Measurements from ENCODE around the gene RUBCN.
"Not testable (repeated sequence)": the region's sequence is repeated elsewhere in the genome, so short reads cannot be mapped to it uniquely, and the experiment has no call there.

RUBCN gene

DNA sequence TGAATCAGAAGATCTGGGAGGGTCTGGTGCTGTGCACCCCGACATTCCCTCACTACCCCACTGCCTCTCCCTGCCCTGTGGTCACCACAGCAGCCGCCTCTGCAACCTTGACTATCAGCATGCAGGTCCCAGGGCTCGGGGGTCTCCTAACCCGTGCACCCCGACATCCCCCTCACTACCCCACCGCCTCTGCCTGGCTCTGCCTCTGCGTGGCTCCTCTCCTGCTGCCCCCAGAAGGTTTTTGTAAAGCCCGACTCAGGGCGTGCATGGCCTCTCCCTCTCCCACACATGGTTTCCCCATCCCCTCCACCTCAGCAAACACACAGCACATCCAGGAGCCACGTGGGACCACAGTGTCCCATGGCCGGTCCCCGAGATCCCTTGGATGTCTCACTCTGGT lies 79.7 kb downstream of the RUBCN start:
- not testable (repeated sequence) for H3K27ac ChIP-seq

DNA sequence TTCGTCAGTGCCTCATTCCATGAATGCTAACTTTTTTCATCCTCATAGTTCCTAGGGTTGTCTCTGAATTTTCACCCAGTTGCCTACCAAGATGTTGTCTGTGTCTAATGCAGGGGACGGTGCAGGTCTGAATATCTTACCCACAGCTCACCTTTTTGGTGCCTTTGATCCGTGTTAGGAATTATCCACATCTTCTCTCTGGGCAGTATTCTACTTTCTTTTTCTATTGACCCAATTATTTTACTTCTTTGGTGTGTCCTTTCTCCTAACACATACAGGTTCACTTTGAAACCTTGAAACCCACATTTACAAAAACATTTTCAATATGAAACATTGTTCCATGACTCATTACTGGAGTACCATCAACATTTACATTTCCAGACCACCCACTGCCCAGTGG lies 80.6 kb downstream of the RUBCN start:
- H3K27ac ChIP-seq, result not testable (repeated sequence)

DNA sequence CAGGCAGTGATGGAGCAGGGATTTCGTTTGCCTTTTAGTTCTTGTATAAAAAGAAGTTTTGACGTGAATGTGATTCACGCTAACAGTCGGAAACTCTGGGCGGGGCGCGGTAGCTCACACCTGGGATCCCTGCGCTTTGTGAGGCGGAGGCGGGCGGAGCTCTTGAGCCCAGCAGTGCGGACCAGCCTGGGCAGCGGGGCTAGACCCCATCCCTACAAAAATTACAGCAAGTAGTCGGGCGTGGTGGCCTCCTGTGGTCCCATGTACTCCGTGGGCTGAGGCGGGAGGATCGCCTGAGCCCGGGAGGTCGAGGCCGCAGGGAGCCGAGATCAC lies 81.7 kb downstream of the RUBCN start:
- H3K27ac ChIP-seq, result not testable (repeated sequence)

DNA sequence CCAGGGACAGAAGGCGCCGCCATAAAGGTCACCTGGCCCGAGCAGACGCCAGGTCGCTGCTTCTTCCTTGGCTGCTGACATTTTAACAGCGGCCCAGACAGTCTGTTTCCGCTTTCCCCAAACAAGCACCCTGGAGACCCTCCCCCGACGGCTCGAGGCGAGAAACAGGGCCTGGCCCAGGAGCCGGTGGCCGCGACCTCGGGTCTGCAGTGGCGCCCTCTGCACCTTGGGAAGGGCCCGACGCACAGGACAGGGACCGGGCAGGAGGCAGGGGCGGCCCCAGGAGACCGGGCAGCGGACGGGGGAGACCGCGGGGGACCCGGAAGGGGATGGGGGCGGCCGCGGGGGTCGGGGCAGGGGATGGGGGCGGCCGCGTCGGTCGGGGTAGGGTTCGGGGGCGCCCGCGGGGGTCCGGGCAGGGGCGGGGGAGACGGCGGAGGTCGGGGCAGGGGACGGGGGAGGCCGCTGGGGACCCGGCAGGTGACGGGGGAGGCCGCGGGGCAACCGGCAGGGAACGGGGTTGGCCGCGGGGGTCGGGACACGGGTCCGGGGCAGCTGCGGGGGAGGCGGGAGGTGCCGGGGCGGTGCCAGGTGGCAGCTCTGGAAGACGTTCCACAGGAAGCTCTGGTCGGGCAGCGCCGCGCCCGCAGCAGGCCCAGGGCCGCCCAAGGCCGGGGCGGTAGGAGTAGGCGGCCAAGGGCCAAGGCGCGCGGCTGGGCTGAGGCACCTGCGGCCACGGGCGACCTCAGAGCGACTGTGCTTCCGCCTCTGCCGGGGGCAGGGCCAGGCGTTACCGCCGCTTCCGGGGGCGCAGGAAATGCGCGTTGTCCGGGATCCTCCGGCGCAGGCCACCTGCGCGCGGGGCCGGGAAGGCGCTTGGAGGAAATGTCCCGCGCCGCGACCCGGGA lies 82.4 kb downstream of the RUBCN start:
- H3K27ac ChIP-seq, result not testable (repeated sequence)

DNA sequence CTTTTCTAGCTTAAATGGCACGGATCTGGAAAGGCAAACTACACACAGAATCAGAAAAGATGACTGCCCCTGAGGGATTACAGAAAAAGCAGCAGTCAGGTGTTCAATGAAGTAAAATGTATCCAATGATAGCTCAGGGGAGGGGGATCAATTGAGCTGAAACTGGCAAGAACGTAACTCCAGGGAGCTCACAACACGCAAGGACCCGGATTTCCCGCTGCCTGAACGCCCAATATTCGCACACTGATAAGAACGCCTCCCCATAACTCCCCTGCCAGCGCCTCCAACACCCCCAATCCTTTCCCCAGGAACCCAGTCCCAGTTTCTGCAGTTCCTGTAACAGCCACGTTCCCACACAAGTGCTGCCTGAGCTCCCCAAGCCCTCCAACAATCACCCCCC lies 83.8 kb downstream of the RUBCN start:
- not testable (repeated sequence) for H3K27ac ChIP-seq

DNA sequence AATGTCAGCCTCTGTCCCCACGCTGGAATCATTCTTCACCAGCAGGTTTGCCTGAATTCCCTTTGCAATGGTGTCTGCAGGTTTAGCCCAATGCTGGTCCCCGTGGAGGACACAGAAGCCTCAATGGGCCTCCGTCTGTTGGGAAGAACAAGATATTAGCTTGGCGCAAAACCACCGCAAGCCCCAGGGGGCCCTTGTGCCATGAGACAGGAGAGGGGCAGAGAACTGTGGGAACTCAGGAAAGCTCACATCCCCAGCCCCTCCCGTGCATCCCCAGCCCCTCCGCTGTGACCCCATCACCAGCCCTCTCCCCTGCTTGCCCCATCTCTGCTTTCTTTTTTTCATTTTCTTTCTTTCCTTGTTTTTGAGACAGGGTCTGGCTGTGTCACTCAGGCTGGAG lies 89.1 kb downstream of the RUBCN start:
- H3K27ac ChIP-seq, result not testable (repeated sequence)

DNA sequence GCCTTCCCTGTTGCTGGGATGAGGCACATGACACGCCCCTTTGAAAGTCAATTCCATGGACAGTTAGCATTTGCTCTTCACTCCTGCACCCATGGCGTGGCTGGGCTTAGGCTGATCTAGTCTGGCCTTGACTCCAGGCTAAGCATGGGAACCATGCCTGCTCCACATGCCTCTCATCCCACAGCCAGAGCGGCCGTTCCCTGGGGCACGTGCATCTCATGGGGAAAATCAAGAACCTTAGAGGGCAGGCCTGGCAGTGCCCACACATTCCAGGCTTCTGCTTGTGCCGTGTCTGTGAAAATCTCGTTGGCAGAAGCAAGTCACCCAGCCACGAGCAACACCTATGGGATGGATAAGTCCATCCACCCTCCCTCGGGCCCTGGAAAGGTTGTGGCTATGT lies 89.5 kb downstream of the RUBCN start:
- not testable (repeated sequence) for H3K27ac ChIP-seq

DNA sequence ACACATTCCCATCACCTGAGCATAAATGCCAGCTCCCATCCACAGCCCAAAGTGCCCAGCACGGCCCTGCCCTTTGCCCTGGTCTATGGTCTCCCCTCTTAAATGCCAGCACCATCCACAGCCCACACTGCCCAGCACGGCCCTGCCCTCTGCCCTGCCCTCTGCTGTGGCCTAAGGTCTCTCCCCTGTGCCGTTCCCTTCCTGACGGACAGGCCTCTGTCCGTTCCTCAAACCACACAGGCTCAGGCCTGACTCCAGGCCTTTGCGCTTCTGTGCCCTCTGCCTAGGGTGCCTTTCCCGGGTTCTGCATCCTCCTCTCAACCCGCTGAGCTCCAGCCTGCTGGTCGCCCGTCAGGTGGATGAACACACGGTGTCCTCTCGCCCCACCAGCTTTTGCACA lies 90.4 kb downstream of the RUBCN start:
- H3K27ac ChIP-seq, result not testable (repeated sequence)

DNA sequence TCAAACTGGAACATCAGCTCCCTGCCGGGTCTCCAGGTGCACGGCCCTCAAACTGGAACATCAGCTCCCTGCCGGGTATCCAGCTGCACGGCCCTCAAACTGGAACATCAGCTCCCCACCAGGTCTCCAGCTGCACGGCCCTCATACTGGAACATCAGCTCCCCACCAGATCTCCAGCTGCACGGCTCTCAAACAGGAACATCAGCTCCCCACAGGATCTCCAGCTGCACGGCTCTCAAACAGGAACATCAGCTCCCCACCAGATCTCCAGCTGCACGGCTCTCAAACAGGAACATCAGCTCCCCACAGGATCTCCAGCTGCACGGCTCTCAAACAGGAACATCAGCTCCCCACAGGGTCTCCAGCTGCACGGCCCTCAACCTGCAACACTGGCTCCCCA lies 99.1 kb downstream of the RUBCN start:
- H3K27ac ChIP-seq, result not testable (repeated sequence)

DNA sequence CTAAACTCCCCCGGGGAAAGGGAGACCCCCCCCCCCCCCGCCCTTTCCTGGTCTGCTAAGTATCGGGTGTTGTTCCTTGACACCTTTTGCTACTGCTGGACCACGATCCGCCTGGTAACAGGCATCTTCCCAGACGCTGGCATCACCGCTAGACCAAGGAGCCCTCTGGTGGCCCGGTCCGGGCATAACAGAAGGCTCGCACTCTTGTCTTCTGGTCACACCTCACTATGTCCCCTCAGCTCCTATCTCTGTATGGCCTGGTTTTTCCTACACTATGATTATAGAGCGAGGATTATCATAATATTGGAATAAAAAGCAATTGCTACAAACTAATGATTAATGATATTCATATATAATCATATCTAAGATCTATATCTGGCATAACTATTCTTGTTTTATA lies 104.7 kb downstream of the RUBCN start:
- TF ChIP-seq, protein P1, sequence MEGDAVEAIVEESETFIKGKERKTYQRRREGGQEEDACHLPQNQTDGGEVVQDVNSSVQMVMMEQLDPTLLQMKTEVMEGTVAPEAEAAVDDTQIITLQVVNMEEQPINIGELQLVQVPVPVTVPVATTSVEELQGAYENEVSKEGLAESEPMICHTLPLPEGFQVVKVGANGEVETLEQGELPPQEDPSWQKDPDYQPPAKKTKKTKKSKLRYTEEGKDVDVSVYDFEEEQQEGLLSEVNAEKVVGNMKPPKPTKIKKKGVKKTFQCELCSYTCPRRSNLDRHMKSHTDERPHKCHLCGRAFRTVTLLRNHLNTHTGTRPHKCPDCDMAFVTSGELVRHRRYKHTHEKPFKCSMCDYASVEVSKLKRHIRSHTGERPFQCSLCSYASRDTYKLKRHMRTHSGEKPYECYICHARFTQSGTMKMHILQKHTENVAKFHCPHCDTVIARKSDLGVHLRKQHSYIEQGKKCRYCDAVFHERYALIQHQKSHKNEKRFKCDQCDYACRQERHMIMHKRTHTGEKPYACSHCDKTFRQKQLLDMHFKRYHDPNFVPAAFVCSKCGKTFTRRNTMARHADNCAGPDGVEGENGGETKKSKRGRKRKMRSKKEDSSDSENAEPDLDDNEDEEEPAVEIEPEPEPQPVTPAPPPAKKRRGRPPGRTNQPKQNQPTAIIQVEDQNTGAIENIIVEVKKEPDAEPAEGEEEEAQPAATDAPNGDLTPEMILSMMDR (conservative IDR thresholded peaks at IDR 0.05), result peak; percentile 46
- H3K27ac ChIP-seq, result not testable (repeated sequence)

DNA sequence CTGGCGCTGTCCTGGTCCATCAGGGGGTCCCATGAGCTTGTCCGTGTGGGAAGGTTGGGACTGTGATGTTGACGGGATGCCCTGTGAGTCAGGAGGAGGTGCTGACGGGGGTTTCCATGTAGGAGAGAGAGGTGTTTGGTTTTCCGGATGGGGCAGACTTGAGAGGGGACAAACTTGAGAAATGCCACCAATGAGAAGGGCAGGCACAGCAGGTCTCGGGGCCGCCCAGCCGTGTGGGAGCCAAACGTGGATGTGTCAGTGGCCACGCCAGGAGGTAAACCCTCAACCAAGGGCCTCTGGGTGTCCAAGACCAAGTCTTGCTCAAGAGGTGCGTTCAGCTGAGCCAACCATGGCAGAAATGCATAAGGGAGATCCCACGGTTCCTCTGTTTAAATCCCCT lies 105.9 kb downstream of the RUBCN start:
- H3K27ac ChIP-seq, result not testable (repeated sequence)

DNA sequence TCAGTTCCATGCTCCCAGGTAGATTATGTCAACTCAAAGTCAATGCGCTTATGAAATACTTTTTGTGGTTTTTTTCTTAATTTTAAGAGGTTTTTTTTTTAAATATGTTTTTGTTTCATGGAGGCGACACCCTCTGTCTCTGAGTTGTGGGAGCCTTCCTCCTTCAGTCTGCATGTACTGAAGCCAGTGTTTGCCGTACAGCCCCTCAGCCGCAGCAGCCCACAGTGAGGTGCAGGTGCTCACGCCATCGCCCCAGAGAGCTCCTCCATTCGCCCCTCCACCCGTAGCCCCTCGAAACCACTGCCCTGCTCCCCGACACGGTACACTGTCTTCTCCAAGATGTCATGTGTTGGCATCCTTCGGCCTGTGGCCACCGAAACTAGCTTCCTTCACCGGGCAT lies 107.4 kb downstream of the RUBCN start:
- not testable (repeated sequence) for H3K27ac ChIP-seq

DNA sequence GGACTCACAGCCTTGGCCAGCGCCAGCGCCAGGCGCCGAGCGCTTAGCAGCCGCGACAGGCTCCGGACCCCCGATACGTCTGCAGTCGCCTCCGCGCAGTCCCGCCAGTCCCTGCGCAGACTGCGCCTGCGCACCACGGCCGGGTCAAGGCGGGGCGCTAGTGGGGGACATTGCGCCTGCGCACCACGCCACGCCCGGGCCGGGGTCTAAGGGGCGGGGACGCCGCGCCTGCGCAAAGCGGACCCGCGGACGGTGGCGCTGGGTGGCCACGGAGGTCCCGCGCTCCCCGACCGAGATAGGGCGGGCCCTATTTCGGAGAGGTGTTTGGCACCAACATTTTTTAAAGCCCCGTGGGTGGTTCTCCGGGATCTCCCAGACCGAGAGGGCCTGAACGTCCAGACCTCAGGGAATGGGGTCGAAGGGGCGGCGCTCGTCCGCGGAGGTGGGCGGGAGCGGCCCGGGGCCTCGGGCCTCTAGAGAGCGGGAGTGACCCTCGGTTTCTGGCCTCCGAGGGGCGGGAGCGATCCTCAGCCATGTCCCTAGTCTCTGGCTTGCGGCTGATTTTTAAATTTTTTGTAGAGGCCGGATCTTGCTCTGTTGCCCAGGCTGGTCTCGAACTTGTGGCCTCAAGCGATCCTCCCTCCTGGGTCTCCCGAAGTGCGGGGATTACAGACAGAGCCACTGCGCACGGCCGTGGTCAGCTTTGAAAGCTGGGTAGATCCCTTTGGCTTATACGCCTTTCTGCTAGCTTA lies 108.8 kb downstream of the RUBCN start:
- H3K27ac ChIP-seq, result peak overlapping the region; percentile 89

DNA sequence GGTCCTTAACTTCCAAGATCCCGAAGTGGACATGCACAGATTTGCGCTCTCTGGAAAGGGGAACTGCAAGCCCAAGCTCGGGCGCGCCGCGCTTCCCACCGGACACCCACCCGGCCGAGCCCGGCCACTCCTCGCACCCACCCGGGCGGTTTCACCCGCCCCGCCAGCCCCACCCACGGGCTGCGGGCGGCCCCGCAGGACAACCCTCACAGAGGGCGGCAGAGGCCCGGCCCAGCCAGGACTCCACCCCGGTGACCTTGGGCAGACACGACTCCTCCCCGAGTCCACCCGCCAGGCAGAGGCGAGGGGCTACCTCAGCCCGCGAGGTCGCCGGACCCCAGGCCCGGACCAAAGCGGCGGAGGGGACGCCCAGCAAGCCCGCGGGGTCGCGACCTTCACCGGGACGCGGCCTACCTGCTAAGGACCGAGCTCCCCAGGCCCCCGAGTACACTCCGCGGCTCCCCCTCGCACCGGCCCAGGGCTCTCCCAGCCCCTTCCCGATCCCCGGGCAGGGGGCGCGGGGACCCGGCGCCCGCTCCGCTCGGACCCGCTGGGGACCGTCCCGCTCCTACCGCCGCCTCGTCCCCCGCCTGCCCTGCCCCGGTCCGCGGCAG lies 109.4 kb downstream of the RUBCN start:
- peak overlapping the region; percentile 89 for H3K27ac ChIP-seq

DNA sequence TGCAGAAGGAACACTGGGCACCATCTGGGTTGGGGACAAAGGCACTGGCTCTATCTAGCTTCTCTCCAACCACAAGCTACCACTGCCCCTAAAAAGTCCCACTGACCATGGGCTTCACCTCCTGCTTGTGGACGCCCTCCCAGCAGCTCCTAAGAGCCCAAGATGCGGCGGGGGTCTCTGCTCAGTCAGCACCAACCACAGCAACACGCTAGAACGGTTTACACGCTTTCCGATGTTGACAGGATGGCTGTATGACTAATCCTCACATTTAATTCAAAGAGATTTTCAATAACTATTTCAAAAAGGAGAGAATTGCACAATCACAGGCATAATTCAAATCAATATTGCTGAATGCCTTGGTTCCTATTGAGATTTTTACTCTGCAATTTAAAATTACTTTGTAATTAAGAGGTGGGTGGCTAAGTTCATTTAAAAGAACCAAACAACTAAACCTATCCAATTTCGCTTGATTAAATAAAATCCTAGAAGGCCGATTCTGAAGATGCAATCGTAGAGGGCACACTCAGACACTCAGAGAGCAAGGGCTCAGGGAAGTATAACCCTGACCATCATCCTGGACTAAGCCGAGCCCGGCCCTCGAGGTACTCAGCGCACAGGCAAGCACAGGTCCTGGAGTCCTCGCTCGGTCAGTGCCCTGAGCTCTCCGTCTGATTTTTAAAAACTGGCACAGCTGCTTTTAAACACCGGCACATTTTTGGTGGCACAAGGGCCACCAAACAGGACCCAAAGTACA lies 110.1 kb downstream of the RUBCN start:
- H3K27ac ChIP-seq, result peak overlapping the region; percentile 89

DNA sequence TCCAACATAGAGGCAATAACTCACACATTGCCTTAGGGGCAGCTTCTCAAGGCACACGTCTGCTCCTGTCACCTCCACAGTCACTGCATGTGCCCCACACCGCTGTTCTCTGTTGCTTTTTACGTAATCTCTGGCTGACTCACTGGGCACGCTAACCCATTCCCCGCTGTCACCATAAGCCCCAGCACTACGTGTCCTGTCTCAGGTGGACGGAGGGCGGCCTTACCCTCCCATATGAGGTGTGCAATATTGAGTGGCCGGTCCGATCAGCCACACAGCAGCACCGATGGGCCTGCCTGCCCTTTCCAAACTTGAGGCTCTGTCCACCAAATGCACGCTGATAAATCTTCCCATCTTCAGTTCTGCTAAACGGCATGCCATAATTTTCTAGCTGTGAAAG lies 115.2 kb downstream of the RUBCN start:
- H3K27ac ChIP-seq, result not testable (repeated sequence)
